Stimulated activated naive CD4-positive, alpha-beta T cell (primary cell): ENCODE results near the gene PTCH2.

Experiments
- DNase-seq, 6 experiments: peaks; one replicate each; lab custom pipeline; 2025; lab: John Stamatoyannopoulos, UW

Gene PTCH2

GRCh38 chr1:44842862-44843655, at the start of gene PTCH2:
PTCH2 (minus strand) TSS chr1:44843253; CDS start chr1:44842932, 321 bp downstream.
- peak in 1 of 6 experiments; percentile 7 for DNase-seq

- DNase-seq = no peak
These were observed 47.0 kb upstream of the PTCH2 start for GRCh38 chr1:44890007-44890406.

- no peak for DNase-seq
These were observed 42.4 kb upstream of the PTCH2 start for GRCh38 chr1:44885406-44885805.

- DNase-seq = no peak
These were observed 41.7 kb upstream of the PTCH2 start for GRCh38 chr1:44884746-44885145.

GRCh38 chr1:44881011-44881632, 38.1 kb upstream of the PTCH2 start:
- DNase-seq = no peak

- no peak for DNase-seq
These were observed 31.1 kb upstream of the PTCH2 start for GRCh38 chr1:44874155-44874554.

GRCh38 chr1:44870096-44870495, 27.0 kb upstream of the PTCH2 start:
- no peak for DNase-seq

- no peak for DNase-seq
These were observed 24.7 kb upstream of the PTCH2 start for GRCh38 chr1:44867801-44868200.

- DNase-seq = no peak
These were observed 19.9 kb upstream of the PTCH2 start for GRCh38 chr1:44862829-44863401.

GRCh38 chr1:44860891-44861425, 17.9 kb upstream of the PTCH2 start:
- DNase-seq = no peak

- no peak for DNase-seq
These were observed 17.3 kb upstream of the PTCH2 start for GRCh38 chr1:44860331-44860730.

GRCh38 chr1:44857446-44857845, 14.4 kb upstream of the PTCH2 start:
- no peak for DNase-seq

- DNase-seq = no peak
These were observed 12.7 kb upstream of the PTCH2 start for GRCh38 chr1:44855742-44856141.

GRCh38 chr1:44854970-44855369, 11.9 kb upstream of the PTCH2 start:
- no peak for DNase-seq

GRCh38 chr1:44853201-44853600, 10.1 kb upstream of the PTCH2 start:
- DNase-seq = no peak

- no peak for DNase-seq
These were observed 8.3 kb upstream of the PTCH2 start for GRCh38 chr1:44851308-44851707.

- no peak for DNase-seq
These were observed 6.6 kb upstream of the PTCH2 start for GRCh38 chr1:44849575-44850132.

- no peak for DNase-seq
These were observed 5.6 kb upstream of the PTCH2 start for GRCh38 chr1:44848456-44849181.

- no peak for DNase-seq
These were observed 4.8 kb upstream of the PTCH2 start for GRCh38 chr1:44847845-44848244.

GRCh38 chr1:44846985-44847384, 3.9 kb upstream of the PTCH2 start:
- DNase-seq = no peak

- peak in 1 of 6 experiments; percentile 12 for DNase-seq
These were observed 579 bp downstream of the PTCH2 start for GRCh38 chr1:44842486-44842861.

GRCh38 chr1:44839576-44839975, 3.5 kb downstream of the PTCH2 start:
- DNase-seq = no peak
